A549 (cell line): ENCODE measurements around the gene RGL3. TPM values are rescaled to one million over a fixed set of nuclear protein-coding genes. Genes with fewer than 3 reads are reported as not detected.

ENCODE experiments used
- ATAC-seq, 2 experiments: fragments of 200-7000 bp in 1 of 2; fragments of >200 bp in 1 of 2; cut with Nextera tagmentation in 1 of 2; cut with Tn5 transposase in 1 of 2; 3 replicates each; pipeline versions ENCODE4 v1.8.0 to v1.9.1; 2018 to 2020; ENCODE audit warnings: mild to moderate bottlenecking in 1 of 2, moderate library complexity in 1 of 2
- CTCF ChIA-PET: fragments of 300-600 bp; sonication (Branson Sonifier 250); formaldehyde crosslinking; extraction: SDS; loops from one replicate; lab custom pipeline; 2021; ENCODE audit warnings: antibody characterized with exemption, inconsistent platforms; lab: Yijun Ruan, JAX
- POLR2A ChIA-PET: fragments of 350-600 bp; formaldehyde crosslinking; extraction: SDS; loops from one replicate; lab custom pipeline; 2021; ENCODE audit warnings: antibody characterized with exemption, inconsistent platforms; lab: Yijun Ruan, JAX
- DNase-seq, 2 experiments: peaks; one replicate each; pipeline versions ENCODE4 v3.0.0 to v3.0.0-alpha.2; 2011 to 2016; ENCODE audit warnings: low read depth in 1 of 2, low spot score in 1 of 2
- FAIRE-seq: peaks from 2 replicates; lab custom pipeline; 2011; peaks lifted over from hg19 to GRCh38; lab: Jason Lieb, UNC
- H3K27ac ChIP-seq, 2 experiments: fragments of >200 bp; sonication (Bioruptor Twin); formaldehyde crosslinking; 3 replicates each; pipeline ENCODE4 v1.5.1; 2016 to 2017
- H3K4me1 ChIP-seq: fragments of >200 bp; sonication (Bioruptor Twin); formaldehyde crosslinking; 3 replicates; pipeline ENCODE4 v1.6.1; 2016
- H3K4me2 ChIP-seq: fragments of >200 bp; sonication (Bioruptor Twin); formaldehyde crosslinking; 3 replicates; pipeline ENCODE4 v1.6.1; 2016
- H3K4me3 ChIP-seq: fragments of >200 bp; sonication (Bioruptor Twin); formaldehyde crosslinking; 3 replicates; pipeline ENCODE4 v1.5.1; 2016
- H3K9me3 ChIP-seq: fragments of >200 bp; sonication (Bioruptor Twin); formaldehyde crosslinking; 3 replicates; pipeline ENCODE4 v1.6.1; 2016
- ATOH8 ChIP-seq: fragments of 250-450 bp; sonication (Bioruptor Pico); IDR thresholded peaks from 2 replicates; pipeline ENCODE4 v1.5.0; 2020; ENCODE audit warnings: low read depth, mild to moderate bottlenecking, moderate library complexity
- BHLHE40 ChIP-seq: IDR thresholded peaks from 2 replicates; pipeline ENCODE4 v1.6.1; 2012; ENCODE audit warnings: low read depth, low read length, inconsistent platforms
- CEBPB ChIP-seq, 2 experiments: fragments of >200 bp in 1 of 2; sonication (Bioruptor Twin) in 1 of 2; formaldehyde crosslinking in 1 of 2; IDR thresholded peaks; 2 replicates each; pipeline ENCODE4 v1.6.1; 2012 to 2016
- CHD2 ChIP-seq: fragments of 150-350 bp; IDR thresholded peaks from 2 replicates; pipeline ENCODE4 v1.6.1; 2014; ENCODE audit warnings: low read length; ENCODE audit not compliant: partially characterized antibody
- CHD4 ChIP-seq: fragments of 200-600 bp; sonication (generic); IDR thresholded peaks from 2 replicates; pipeline ENCODE4 v1.6.1; 2016; ENCODE audit warnings: antibody characterized with exemption, mild to moderate bottlenecking, borderline replicate concordance
- EHF ChIP-seq: fragments of 250-450 bp; sonication (Bioruptor Pico); IDR thresholded peaks from 2 replicates; pipeline ENCODE4 v1.5.0; 2020; ENCODE audit warnings: mild to moderate bottlenecking
- ESRRA ChIP-seq: fragments of 150-350 bp; IDR thresholded peaks from 2 replicates; pipeline ENCODE4 v1.6.1; 2014; ENCODE audit warnings: mild to moderate bottlenecking, low read length, borderline replicate concordance
- FOXS1 ChIP-seq: fragments of 250-450 bp; sonication (Bioruptor Pico); IDR thresholded peaks from 2 replicates; pipeline ENCODE4 v1.5.0; 2020; ENCODE audit warnings: mild to moderate bottlenecking, moderate library complexity
- HES2 ChIP-seq: fragments of >200 bp; sonication (Bioruptor Twin); formaldehyde crosslinking; IDR thresholded peaks from 2 replicates; pipeline ENCODE4 v1.6.1; 2016
- HMGXB4 ChIP-seq: fragments of 250-450 bp; sonication (Bioruptor Pico); IDR thresholded peaks from 2 replicates; pipeline ENCODE4 v1.5.0; 2021; ENCODE audit warnings: mild to moderate bottlenecking, moderate library complexity, borderline replicate concordance
- HOXB13 ChIP-seq: fragments of 250-450 bp; sonication (Bioruptor Pico); IDR thresholded peaks from 2 replicates; pipeline ENCODE4 v1.5.0; 2020; ENCODE audit warnings: low read depth, mild to moderate bottlenecking, moderate library complexity
- JUNB ChIP-seq: fragments of >200 bp; sonication (Bioruptor Twin); formaldehyde crosslinking; IDR thresholded peaks from 2 replicates; pipeline ENCODE4 v1.6.1; 2016
- KDM5A ChIP-seq: fragments of 200-600 bp; sonication (generic); IDR thresholded peaks from 2 replicates; pipeline ENCODE4 v1.6.1; 2016; ENCODE audit warnings: antibody characterized with exemption, mild to moderate bottlenecking
- MAFK ChIP-seq: fragments of 450-650 bp; IDR thresholded peaks from 2 replicates; pipeline ENCODE4 v1.6.1; 2014; ENCODE audit not compliant: partially characterized antibody
- MAX ChIP-seq: IDR thresholded peaks from 2 replicates; pipeline ENCODE4 v1.6.1; 2012
- NFE2L2 ChIP-seq: fragments of 150-350 bp; conservative IDR thresholded peaks from 2 replicates; pipeline ENCODE4 v1.6.1; 2014; ENCODE audit warnings: low read length
- NPAS2 ChIP-seq: fragments of 250-450 bp; sonication (Bioruptor Pico); IDR thresholded peaks from 2 replicates; pipeline ENCODE4 v1.8.0; 2022; ENCODE audit warnings: mild to moderate bottlenecking, moderate library complexity, borderline replicate concordance
- PBX3 ChIP-seq: IDR thresholded peaks from 2 replicates; pipeline ENCODE4 v1.6.1; 2012
- PHF8 ChIP-seq: fragments of 200-600 bp; sonication (generic); IDR thresholded peaks from 2 replicates; pipeline ENCODE4 v1.6.1; 2016; ENCODE audit warnings: low read depth, mild to moderate bottlenecking, antibody characterized with exemption, moderate library complexity, borderline replicate concordance
- POLR2A ChIP-seq: IDR thresholded peaks from 2 replicates; pipeline ENCODE4 v1.6.1; 2012; ENCODE audit warnings: mild to moderate bottlenecking, low read length
- POLR2AphosphoS2 ChIP-seq: conservative IDR thresholded peaks from 2 replicates; pipeline ENCODE4 v1.6.1; 2012; ENCODE audit warnings: low read length, improper control_type of control experiment, inconsistent platforms
- RCOR1 ChIP-seq: fragments of 150-350 bp; IDR thresholded peaks from 2 replicates; pipeline ENCODE4 v1.6.1; 2014; ENCODE audit warnings: antibody characterized with exemption, low read length, low read depth
- REST ChIP-seq: fragments of 200-600 bp; sonication (generic); IDR thresholded peaks from 2 replicates; pipeline ENCODE4 v1.6.1; 2016; ENCODE audit warnings: antibody characterized with exemption, mild to moderate bottlenecking, moderate library complexity
- RFX5 ChIP-seq: fragments of 450-650 bp; IDR thresholded peaks from 2 replicates; pipeline ENCODE4 v1.7.1; 2014; ENCODE audit warnings: antibody characterized with exemption, mild to moderate bottlenecking, moderate library complexity
- RNF2 ChIP-seq: fragments of 200-600 bp; sonication (generic); IDR thresholded peaks from 2 replicates; pipeline ENCODE4 v1.6.1; 2016; ENCODE audit warnings: low read depth, mild to moderate bottlenecking, antibody characterized with exemption, moderate library complexity, borderline replicate concordance
- SMC3 ChIP-seq: fragments of >200 bp; sonication (Bioruptor Twin); formaldehyde crosslinking; IDR thresholded peaks from 3 replicates; pipeline ENCODE4 v1.6.1; 2018; ENCODE audit warnings: inconsistent platforms
- ZC3H11A ChIP-seq: fragments of 450-650 bp; IDR thresholded peaks from 2 replicates; pipeline ENCODE4 v1.6.1; 2014; ENCODE audit warnings: antibody characterized with exemption, mild to moderate bottlenecking
- ZFP36 ChIP-seq: fragments of 450-650 bp; IDR thresholded peaks from 2 replicates; pipeline ENCODE4 v1.6.1; 2014; ENCODE audit warnings: borderline replicate concordance; ENCODE audit not compliant: partially characterized antibody
- WGBS: methylation state at CpG from one replicate; pipeline ENCODE4 v1.1.6; 2017; ENCODE audit errors: missing lambda C conversion rate; 5-methylcytosine and 5-hydroxymethylcytosine counted together
- polyA plus RNA-seq, 4 experiments: library from polyadenylated mRNA; depleted of rRNA in 3 of 4; stranded (reverse); fragments of >200 nt; fragmentation: RNase III in 1 of 4; extraction: RNeasy Plus Mini Kit Qiagen cat#74134 plus additional on column Dnase treatment in 1 of 4; gene quantifications; 2 replicates in 3 of 4; 3 replicates in 1 of 4; pipeline ENCODE4 v1.2.3, GENCODE V29; 2011 to 2017

RGL3 gene
- polyA plus RNA-seq, 2 of the 4 experiments (the other 2 are of a cell fraction) = 1.5 to 3.7 TPM

- H3K4me1 ChIP-seq = no peaks in the 10 kb centered on the region
- FAIRE-seq (no peak), DNase-seq (no peak), ATAC-seq (no peak)
- ChIA-PET POLR2A (interaction anchor here (0.7 kb wide), 1 partner anchor 210 kb away, joined by 8 read pairs; no protein-coding TSS in a partner anchor), CTCF (interaction anchor here (0.9 to 1.2 kb wide), 2 partner anchors 28 to 72 kb away, joined by 4 read pairs; partner anchors contain the start of gene ELAVL3)
- no peak overlapping the region for H3K4me2 ChIP-seq
- 0 out of 6 replicates have a peak overlapping the region, but pooled peaks of 1 of the 2 experiments have one; percentile 16 for H3K27ac ChIP-seq
- 78% methylated on average over 20 of the region's 33 CpGs for WGBS
- no peak overlapping the region for H3K4me3 ChIP-seq
- no peaks in the 10 kb centered on the region for H3K9me3 ChIP-seq
- TF ChIP-seq ZFP36 = no peak
- no peak for TF ChIP-seq JUNB
- TF ChIP-seq RNF2 = no peak
- no peak for TF ChIP-seq CHD4
- no peak for TF ChIP-seq FOXS1
- no peak for TF ChIP-seq ESRRA
- TF ChIP-seq POLR2A = no peak
- no peak for TF ChIP-seq PHF8
- TF ChIP-seq POLR2AphosphoS2 = no peak
- TF ChIP-seq ZC3H11A = no peak
- no peak for TF ChIP-seq MAX
- no peak for TF ChIP-seq KDM5A
- no peak for TF ChIP-seq BHLHE40
- TF ChIP-seq RFX5 = no peak
- TF ChIP-seq HMGXB4 (CRISPR knock-in tag) = no peak
- TF ChIP-seq HES2 = no peak
- TF ChIP-seq ATOH8 = no peak
- TF ChIP-seq PBX3 = no peak
- TF ChIP-seq NFE2L2 = no peak
- TF ChIP-seq, all 56 proteins: peak for 0
These were observed 33.7 kb upstream of the RGL3 start for GRCh38 chr19:11452620-11453310.

GRCh38 chr19:11451871-11452619, 32.9 kb upstream of the RGL3 start:
- no peaks in the 10 kb centered on the region for H3K4me1 ChIP-seq
- CTCF ChIA-PET = interaction anchor here (0.7 to 2.3 kb wide), 4 partner anchors 29 to 197 kb away, joined by 3 to 10 read pairs (median 4); partner anchors contain the start of gene ELAVL3
- ATAC-seq (no peak), FAIRE-seq (no peak), DNase-seq (no peak)
- no peak overlapping the region for H3K4me2 ChIP-seq
- POLR2A ChIA-PET = interaction anchor here (0.7 kb wide), 1 partner anchor 209 kb away, joined by 8 read pairs; no protein-coding TSS in a partner anchor
- 75% methylated on average over 18 of the region's 25 CpGs for WGBS
- H3K4me3 ChIP-seq = no peak overlapping the region
- H3K9me3 ChIP-seq = no peaks in the 10 kb centered on the region
- no peak overlapping the region for H3K27ac ChIP-seq
- TF ChIP-seq EHF (CRISPR knock-in tag) (no peak), MAFK (no peak), CHD4 (no peak), SMC3 (no peak), RCOR1 (no peak), RFX5 (no peak), NPAS2 (CRISPR knock-in tag) (no peak), CEBPB (IDR thresholded peaks at IDR 0.05) (no peak), REST (no peak), CHD2 (no peak), RNF2 (no peak), HOXB13 (CRISPR knock-in tag) (no peak), ZC3H11A (no peak), PHF8 (no peak)
